H9 (cell line): ENCODE results near the gene KIAA1671. TPM values are rescaled to one million over a fixed set of nuclear protein-coding genes. Genes with fewer than 3 reads are reported as not detected.

Experiments used
- DNase-seq: peaks from one replicate; pipeline ENCODE4 v3.0.0-alpha.2; 2017
- H2AFZ ChIP-seq: one replicate; pipeline ENCODE4 v1.6.1; 2013; ENCODE audit warnings: mild to moderate bottlenecking, low read length, control low read depth, moderate library complexity
- H2AK5ac ChIP-seq: 2 replicates; pipeline ENCODE4 v1.6.1; 2013; ENCODE audit warnings: low read length, control low read depth, mixed read lengths; ENCODE audit not compliant: insufficient read length
- H2BK120ac ChIP-seq: one replicate; pipeline ENCODE4 v1.6.1; 2013; ENCODE audit warnings: low read depth, mild to moderate bottlenecking, low read length, control low read depth, inconsistent platforms; ENCODE audit not compliant: poor library complexity, severe bottlenecking
- H2BK12ac ChIP-seq: 2 replicates; pipeline ENCODE4 v1.6.1; 2013; ENCODE audit warnings: low read length, control low read depth, mixed read lengths, low read depth; ENCODE audit not compliant: insufficient read length
- H2BK15ac ChIP-seq: 2 replicates; pipeline ENCODE4 v1.6.1; 2013; ENCODE audit warnings: low read depth, low read length, control low read depth
- H2BK20ac ChIP-seq: one replicate; pipeline ENCODE4 v1.6.1; 2013; ENCODE audit warnings: low read depth, mild to moderate bottlenecking, low read length, control low read depth, inconsistent platforms; ENCODE audit not compliant: poor library complexity, severe bottlenecking
- H2BK5ac ChIP-seq: 2 replicates; pipeline ENCODE4 v1.6.1; 2013; ENCODE audit warnings: low read length, control low read depth, mixed read lengths; ENCODE audit not compliant: insufficient read length
- H3K14ac ChIP-seq: 2 replicates; pipeline ENCODE4 v1.6.1; 2013; ENCODE audit warnings: low read length, control low read depth; ENCODE audit not compliant: insufficient read depth
- H3K18ac ChIP-seq: 2 replicates; pipeline ENCODE4 v1.6.1; 2013; ENCODE audit warnings: low read depth, mild to moderate bottlenecking, mixed read lengths, low read length, control low read depth; ENCODE audit not compliant: insufficient read length
- H3K23ac ChIP-seq: 2 replicates; pipeline ENCODE4 v1.6.1; 2013; ENCODE audit warnings: low read length, control low read depth, mixed read lengths, low read depth; ENCODE audit not compliant: insufficient read length
- H3K23me2 ChIP-seq: 2 replicates; pipeline ENCODE4 v1.6.1; 2013; ENCODE audit warnings: low read depth, mild to moderate bottlenecking, mixed read lengths, low read length, control low read depth; ENCODE audit not compliant: insufficient read length, poor library complexity, severe bottlenecking
- H3K27ac ChIP-seq: 2 replicates; pipeline ENCODE4 v1.5.1; 2013; ENCODE audit warnings: low read length, control low read depth, mixed read lengths, low read depth; ENCODE audit not compliant: insufficient read length
- H3K27me3 ChIP-seq: 2 replicates; pipeline ENCODE4 v1.6.1; 2013; ENCODE audit warnings: low read length, control low read depth, inconsistent platforms; ENCODE audit not compliant: insufficient read depth
- H3K4ac ChIP-seq: 2 replicates; pipeline ENCODE4 v1.6.1; 2013; ENCODE audit warnings: low read depth, mild to moderate bottlenecking, control low read depth, inconsistent platforms, low read length, moderate library complexity
- H3K4me1 ChIP-seq: 2 replicates; pipeline ENCODE4 v1.6.1; 2013; ENCODE audit warnings: low read length, control low read depth, inconsistent platforms; ENCODE audit not compliant: insufficient read depth
- H3K4me2 ChIP-seq: 2 replicates; pipeline ENCODE4 v1.6.1; 2013; ENCODE audit warnings: low read length, control low read depth, mixed read lengths; ENCODE audit not compliant: insufficient read length, insufficient read depth
- H3K56ac ChIP-seq: 2 replicates; pipeline ENCODE4 v1.6.1; 2013; ENCODE audit warnings: low read depth, mild to moderate bottlenecking, mixed read lengths, low read length, control low read depth; ENCODE audit not compliant: insufficient read length
- H3K79me1 ChIP-seq: 2 replicates; pipeline ENCODE4 v1.6.1; 2013; ENCODE audit warnings: low read depth, mild to moderate bottlenecking, moderate library complexity, low read length, control low read depth, inconsistent platforms; ENCODE audit not compliant: insufficient read depth, poor library complexity, severe bottlenecking
- H3K79me2 ChIP-seq: 2 replicates; pipeline ENCODE4 v1.6.1; 2013; ENCODE audit warnings: low read length, control low read depth, inconsistent platforms; ENCODE audit not compliant: insufficient read depth
- H3K9ac ChIP-seq: 2 replicates; pipeline ENCODE4 v1.6.1; 2013; ENCODE audit warnings: low read length, control low read depth, mixed read lengths; ENCODE audit not compliant: insufficient read length; ENCODE audit errors: extremely low read depth
- H3K9me3 ChIP-seq: one replicate; pipeline ENCODE4 v1.6.1; 2013; ENCODE audit warnings: low read depth, low read length, inconsistent platforms; ENCODE audit not compliant: control insufficient read depth
- H3T11ph ChIP-seq: one replicate; pipeline ENCODE4 v1.6.1; 2013; ENCODE audit warnings: mild to moderate bottlenecking, low read length, control low read depth, inconsistent platforms
- H4K20me1 ChIP-seq: one replicate; pipeline ENCODE4 v1.6.1; 2013; ENCODE audit not compliant: control insufficient read depth, insufficient read length, insufficient read depth
- H4K5ac ChIP-seq: 2 replicates; pipeline ENCODE4 v1.6.1; 2013; ENCODE audit warnings: low read depth, mild to moderate bottlenecking, mixed read lengths, low read length, control low read depth; ENCODE audit not compliant: insufficient read length
- H4K8ac ChIP-seq: replicated peaks from 2 replicates; pipeline ENCODE4 v1.6.1; 2013; ENCODE audit warnings: low read length, control low read depth, mixed read lengths, low read depth; ENCODE audit not compliant: insufficient read length
- H4K91ac ChIP-seq: 2 replicates; pipeline ENCODE4 v1.6.1; 2013; ENCODE audit warnings: low read depth, mild to moderate bottlenecking, moderate library complexity, mixed read lengths, low read length, control low read depth; ENCODE audit not compliant: insufficient read length
- H3K27ac Mint-ChIP-seq, 3 experiments: 2 replicates in 2 of 3; 3 replicates in 1 of 3; pipeline ENCODE4 v1.8.0; 2020 to 2021; ENCODE audit warnings: mixed read lengths in 3 of 3, mild to moderate bottlenecking in 1 of 3, moderate library complexity in 1 of 3
- H3K27me3 Mint-ChIP-seq: 2 replicates; pipeline ENCODE4 v1.8.0; 2021; ENCODE audit warnings: low read depth, mild to moderate bottlenecking, moderate library complexity, mixed read lengths
- H3K36me3 Mint-ChIP-seq, 3 experiments: 2 replicates in 2 of 3; 3 replicates in 1 of 3; pipeline ENCODE4 v1.8.0; 2020 to 2021; ENCODE audit warnings: low read depth in 3 of 3, mixed read lengths in 3 of 3; ENCODE audit not compliant: insufficient read depth in 1 of 3
- H3K4me1 Mint-ChIP-seq, 2 experiments: 2 replicates each; pipeline ENCODE4 v1.8.0; 2020; ENCODE audit warnings: mixed read lengths in 2 of 2
- H3K4me3 Mint-ChIP-seq, 2 experiments: 2 replicates in 1 of 2; 3 replicates in 1 of 2; pipeline ENCODE4 v1.8.0; 2020 to 2021; ENCODE audit warnings: mild to moderate bottlenecking in 2 of 2, mixed read lengths in 2 of 2, moderate library complexity in 1 of 2
- H3K9me3 Mint-ChIP-seq, 2 experiments: 2 replicates in 1 of 2; 3 replicates in 1 of 2; pipeline ENCODE4 v1.8.0; 2020; ENCODE audit warnings: mild to moderate bottlenecking in 2 of 2, mixed read lengths in 2 of 2, moderate library complexity in 1 of 2
- WGBS: extraction: QIAGEN DNeasy Blood & Tissue Kit; methylation state at CpG from one replicate; pipeline ENCODE4 v1.1.7; 2013; ENCODE audit warnings: missing lambda C conversion rate, low lambda C conversion rate, mixed read lengths; ENCODE audit not compliant: insufficient read length; ENCODE audit errors: extremely low coverage; 5-methylcytosine and 5-hydroxymethylcytosine counted together
- total RNA-seq: library from RNA; stranded (reverse); gene quantifications from 2 replicates; pipeline ENCODE4 v1.2.1, GENCODE V29; 2021
- TF ChIP-seq, protein P1 (sequence below): fragments of 200-600 bp; sonication (generic); conservative IDR thresholded peaks from 3 replicates; pipeline ENCODE4 v1.8.0; 2021; ENCODE audit warnings: antibody characterized with exemption, mild to moderate bottlenecking

The KIAA1671 gene
- total RNA-seq, 1 experiment from 2014 or later = 22.6 TPM

DNA sequence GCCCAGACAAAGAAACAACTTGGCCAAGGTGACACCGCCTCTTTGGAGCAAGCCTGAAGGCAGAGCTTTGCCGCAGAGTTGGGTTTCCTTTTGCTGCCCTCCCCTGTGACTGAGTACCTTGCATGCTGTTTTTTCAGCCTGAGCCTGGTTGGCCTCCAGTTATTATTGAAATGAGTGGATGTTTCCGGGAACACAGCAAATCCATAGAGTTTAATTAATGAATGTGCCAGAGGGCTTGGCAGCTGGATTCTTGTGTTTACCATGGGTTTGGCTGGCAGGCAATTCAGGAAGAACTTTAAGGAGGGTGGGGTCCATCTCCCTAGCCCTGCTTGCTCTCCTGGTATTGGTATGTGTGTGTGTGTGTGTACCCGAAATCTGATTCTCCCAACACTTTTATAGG, 181.5 kb downstream of the KIAA1671 start:
- H3K4ac ChIP-seq = no peak overlapping the region
- H3K56ac ChIP-seq = no peak overlapping the region
- H3K79me2 ChIP-seq = no peaks in the 10 kb centered on the region
- Mint-ChIP-seq H3K4me1 (peaks cover 21 to 34% of the 10 kb centered on the region in 2 experiments), H3K27ac (no peak overlapping the region; a peak in 1 of 7 replicates), H3K4me3 (no peak overlapping the region), H3K36me3 (peaks cover 1 to 7% (median 5%) of the 10 kb centered on the region in 3 experiments; a peak in 3 of 7 replicates), H3K27me3 (no peaks in the 10 kb centered on the region), H3K9me3 (no peaks in the 10 kb centered on the region; a peak in 1 of 5 replicates)
- H3K4me1 ChIP-seq = 0 out of 2 replicates have a peak, but pooled peaks cover 2% of the 10 kb centered on the region
- H3K9ac ChIP-seq = no peak overlapping the region
- H3K23me2 ChIP-seq = no peaks in the 10 kb centered on the region
- H3K4me2 ChIP-seq = no peak overlapping the region
- no peak overlapping the region for H3K18ac ChIP-seq
- no peak overlapping the region for H3K14ac ChIP-seq
- no peaks in the 10 kb centered on the region for H3K9me3 ChIP-seq
- no peak overlapping the region for H3K23ac ChIP-seq
- no peak overlapping the region for H3K27ac ChIP-seq
- DNase-seq = no peak
- no peak overlapping the region for H2BK12ac ChIP-seq
- no peak overlapping the region for H4K91ac ChIP-seq
- no peak overlapping the region for H2BK15ac ChIP-seq
- WGBS = no CpG with 5 or more reads among the region's 4 CpGs
- H4K20me1 ChIP-seq = no peaks in the 10 kb centered on the region
- H3K79me1 ChIP-seq = no peaks in the 10 kb centered on the region
- H2BK120ac ChIP-seq = no peak overlapping the region
- no peak overlapping the region for H4K8ac ChIP-seq
- H3T11ph ChIP-seq = no peak overlapping the region
- TF ChIP-seq, protein P1, sequence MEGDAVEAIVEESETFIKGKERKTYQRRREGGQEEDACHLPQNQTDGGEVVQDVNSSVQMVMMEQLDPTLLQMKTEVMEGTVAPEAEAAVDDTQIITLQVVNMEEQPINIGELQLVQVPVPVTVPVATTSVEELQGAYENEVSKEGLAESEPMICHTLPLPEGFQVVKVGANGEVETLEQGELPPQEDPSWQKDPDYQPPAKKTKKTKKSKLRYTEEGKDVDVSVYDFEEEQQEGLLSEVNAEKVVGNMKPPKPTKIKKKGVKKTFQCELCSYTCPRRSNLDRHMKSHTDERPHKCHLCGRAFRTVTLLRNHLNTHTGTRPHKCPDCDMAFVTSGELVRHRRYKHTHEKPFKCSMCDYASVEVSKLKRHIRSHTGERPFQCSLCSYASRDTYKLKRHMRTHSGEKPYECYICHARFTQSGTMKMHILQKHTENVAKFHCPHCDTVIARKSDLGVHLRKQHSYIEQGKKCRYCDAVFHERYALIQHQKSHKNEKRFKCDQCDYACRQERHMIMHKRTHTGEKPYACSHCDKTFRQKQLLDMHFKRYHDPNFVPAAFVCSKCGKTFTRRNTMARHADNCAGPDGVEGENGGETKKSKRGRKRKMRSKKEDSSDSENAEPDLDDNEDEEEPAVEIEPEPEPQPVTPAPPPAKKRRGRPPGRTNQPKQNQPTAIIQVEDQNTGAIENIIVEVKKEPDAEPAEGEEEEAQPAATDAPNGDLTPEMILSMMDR = no peak
- no peak overlapping the region for H2AK5ac ChIP-seq
- H2AFZ ChIP-seq = no peak overlapping the region
- H4K5ac ChIP-seq = no peak overlapping the region
- no peak overlapping the region for H2BK5ac ChIP-seq
- no peaks in the 10 kb centered on the region for H3K27me3 ChIP-seq
- H2BK20ac ChIP-seq = no peak overlapping the region
